A549 (cell line): Measurements from ENCODE around the gene FGFR2. TPM values are rescaled to one million over a fixed set of nuclear protein-coding genes. Genes with fewer than 3 reads are reported as not detected.

Source experiments
- ATAC-seq, 2 experiments: fragments of 200-7000 bp in 1 of 2; fragments of >200 bp in 1 of 2; cut with Nextera tagmentation in 1 of 2; cut with Tn5 transposase in 1 of 2; 3 replicates each; pipeline versions ENCODE4 v1.8.0 to v1.9.1; 2018 to 2020; ENCODE audit warnings: mild to moderate bottlenecking in 1 of 2, moderate library complexity in 1 of 2
- CTCF ChIA-PET: fragments of 300-600 bp; sonication (Branson Sonifier 250); formaldehyde crosslinking; extraction: SDS; loops from one replicate; lab custom pipeline; 2021; ENCODE audit warnings: antibody characterized with exemption, inconsistent platforms; lab: Yijun Ruan, JAX
- POLR2A ChIA-PET: fragments of 350-600 bp; formaldehyde crosslinking; extraction: SDS; loops from one replicate; lab custom pipeline; 2021; ENCODE audit warnings: antibody characterized with exemption, inconsistent platforms; lab: Yijun Ruan, JAX
- DNase-seq, 2 experiments: peaks; one replicate each; pipeline versions ENCODE4 v3.0.0 to v3.0.0-alpha.2; 2011 to 2016; ENCODE audit warnings: low read depth in 1 of 2, low spot score in 1 of 2
- FAIRE-seq: peaks from 2 replicates; lab custom pipeline; 2011; peaks lifted over from hg19 to GRCh38; lab: Jason Lieb, UNC
- H3K27ac ChIP-seq, 2 experiments: fragments of >200 bp; sonication (Bioruptor Twin); formaldehyde crosslinking; 3 replicates each; pipeline ENCODE4 v1.5.1; 2016 to 2017
- H3K4me1 ChIP-seq: fragments of >200 bp; sonication (Bioruptor Twin); formaldehyde crosslinking; 3 replicates; pipeline ENCODE4 v1.6.1; 2016
- H3K4me2 ChIP-seq: fragments of >200 bp; sonication (Bioruptor Twin); formaldehyde crosslinking; 3 replicates; pipeline ENCODE4 v1.6.1; 2016
- H3K4me3 ChIP-seq: fragments of >200 bp; sonication (Bioruptor Twin); formaldehyde crosslinking; 3 replicates; pipeline ENCODE4 v1.5.1; 2016
- H3K9me3 ChIP-seq: fragments of >200 bp; sonication (Bioruptor Twin); formaldehyde crosslinking; 3 replicates; pipeline ENCODE4 v1.6.1; 2016
- BCL3 ChIP-seq: fragments of >200 bp; sonication (Bioruptor Twin); formaldehyde crosslinking; IDR thresholded peaks from 3 replicates; pipeline ENCODE4 v1.6.1; 2016
- CBX8 ChIP-seq: fragments of 200-600 bp; sonication (generic); IDR thresholded peaks from 2 replicates; pipeline ENCODE4 v1.6.1; 2016
- CEBPB ChIP-seq, 2 experiments: fragments of >200 bp in 1 of 2; sonication (Bioruptor Twin) in 1 of 2; formaldehyde crosslinking in 1 of 2; IDR thresholded peaks; 2 replicates each; pipeline ENCODE4 v1.6.1; 2012 to 2016
- CHD4 ChIP-seq: fragments of 200-600 bp; sonication (generic); IDR thresholded peaks from 2 replicates; pipeline ENCODE4 v1.6.1; 2016; ENCODE audit warnings: antibody characterized with exemption, mild to moderate bottlenecking, borderline replicate concordance
- E2F6 ChIP-seq: IDR thresholded peaks from 2 replicates; pipeline ENCODE4 v1.6.1; 2012; ENCODE audit warnings: low read depth, borderline replicate concordance
- EHF ChIP-seq: fragments of 250-450 bp; sonication (Bioruptor Pico); IDR thresholded peaks from 2 replicates; pipeline ENCODE4 v1.5.0; 2020; ENCODE audit warnings: mild to moderate bottlenecking
- EHMT2 ChIP-seq: fragments of 200-600 bp; sonication (generic); IDR thresholded peaks from 2 replicates; pipeline ENCODE4 v1.6.1; 2016; ENCODE audit warnings: antibody characterized with exemption, low read depth, mild to moderate bottlenecking, moderate library complexity
- FOSB ChIP-seq: fragments of 250-450 bp; sonication (Bioruptor Pico); IDR thresholded peaks from 2 replicates; pipeline ENCODE4 v1.5.0; 2020; ENCODE audit warnings: mild to moderate bottlenecking, moderate library complexity
- FOSL2 ChIP-seq, 2 experiments: fragments of 450-650 bp in 1 of 2; fragments of >200 bp in 1 of 2; sonication (Bioruptor Twin) in 1 of 2; formaldehyde crosslinking; IDR thresholded peaks; 2 replicates each; pipeline versions ENCODE4 v1.5.0 to v1.6.1; 2016 to 2020; ENCODE audit warnings: mild to moderate bottlenecking in 1 of 2, moderate library complexity in 1 of 2
- HDAC2 ChIP-seq: fragments of 200-600 bp; sonication (generic); IDR thresholded peaks from 2 replicates; pipeline ENCODE4 v1.6.1; 2016
- HMGXB4 ChIP-seq: fragments of 250-450 bp; sonication (Bioruptor Pico); IDR thresholded peaks from 2 replicates; pipeline ENCODE4 v1.5.0; 2021; ENCODE audit warnings: mild to moderate bottlenecking, moderate library complexity, borderline replicate concordance
- JUN ChIP-seq, 2 experiments: fragments of >200 bp; sonication (Bioruptor Twin); formaldehyde crosslinking; IDR thresholded peaks; 2 replicates in 1 of 2; 3 replicates in 1 of 2; pipeline ENCODE4 v1.6.1; 2016 to 2017
- KDM1A ChIP-seq: fragments of 200-600 bp; sonication (generic); IDR thresholded peaks from 2 replicates; pipeline ENCODE4 v1.6.1; 2016; ENCODE audit warnings: low read depth, mild to moderate bottlenecking
- MAFK ChIP-seq: fragments of 450-650 bp; IDR thresholded peaks from 2 replicates; pipeline ENCODE4 v1.6.1; 2014; ENCODE audit not compliant: partially characterized antibody
- MAX ChIP-seq: IDR thresholded peaks from 2 replicates; pipeline ENCODE4 v1.6.1; 2012
- MAZ ChIP-seq: fragments of 150-350 bp; IDR thresholded peaks from 2 replicates; pipeline ENCODE4 v1.6.1; 2014; ENCODE audit warnings: antibody characterized with exemption, low read depth, low read length, borderline replicate concordance
- NFE2L2 ChIP-seq: fragments of 150-350 bp; conservative IDR thresholded peaks from 2 replicates; pipeline ENCODE4 v1.6.1; 2014; ENCODE audit warnings: low read length
- RAD21 ChIP-seq, 2 experiments: fragments of >200 bp in 1 of 2; sonication (Bioruptor Twin) in 1 of 2; formaldehyde crosslinking in 1 of 2; IDR thresholded peaks in 1 of 2; conservative IDR thresholded peaks in 1 of 2; 2 replicates in 1 of 2; 3 replicates in 1 of 2; pipeline ENCODE4 v1.6.1; 2012 to 2018; ENCODE audit warnings: inconsistent platforms in 1 of 2
- RARB ChIP-seq: fragments of 250-450 bp; sonication (Bioruptor Pico); IDR thresholded peaks from 2 replicates; pipeline ENCODE4 v1.8.0; 2021; ENCODE audit warnings: mild to moderate bottlenecking, moderate library complexity
- TFCP2L1 ChIP-seq: fragments of 250-450 bp; sonication (Bioruptor Pico); IDR thresholded peaks from 2 replicates; pipeline ENCODE4 v1.5.0; 2021; ENCODE audit warnings: mild to moderate bottlenecking
- USF2 ChIP-seq: fragments of 450-650 bp; IDR thresholded peaks from 2 replicates; pipeline ENCODE4 v1.6.1; 2014; ENCODE audit warnings: antibody characterized with exemption
- ZFP36 ChIP-seq: fragments of 450-650 bp; IDR thresholded peaks from 2 replicates; pipeline ENCODE4 v1.6.1; 2014; ENCODE audit warnings: borderline replicate concordance; ENCODE audit not compliant: partially characterized antibody
- ZNF302 ChIP-seq: fragments of 250-450 bp; sonication (Bioruptor Pico); IDR thresholded peaks from 2 replicates; pipeline ENCODE4 v1.9.0; 2021; ENCODE audit warnings: inconsistent platforms, mild to moderate bottlenecking, moderate library complexity
- WGBS: methylation state at CpG from one replicate; pipeline ENCODE4 v1.1.6; 2017; ENCODE audit errors: missing lambda C conversion rate; 5-methylcytosine and 5-hydroxymethylcytosine counted together
- polyA plus RNA-seq, 4 experiments: library from polyadenylated mRNA; depleted of rRNA in 3 of 4; stranded (reverse); fragments of >200 nt; fragmentation: RNase III in 1 of 4; extraction: RNeasy Plus Mini Kit Qiagen cat#74134 plus additional on column Dnase treatment in 1 of 4; gene quantifications; 2 replicates in 3 of 4; 3 replicates in 1 of 4; pipeline ENCODE4 v1.2.3, GENCODE V29; 2011 to 2017

Gene FGFR2
- polyA plus RNA-seq, 2 of the 4 experiments (the other 2 are of a cell fraction): 0.16 to 0.22 TPM

GRCh38 chr10:121437596-121437995, 160.6 kb downstream of the FGFR2 start:
- CTCF ChIA-PET: interaction anchor here (0.5 to 0.6 kb wide), 2 partner anchors 172 to 217 kb away, joined by 3 read pairs; no protein-coding TSS in a partner anchor
- no peak for DNase-seq
- 14% methylated on average over 3 of the region's 4 CpGs for WGBS
- H3K9me3 ChIP-seq: no peaks in the 10 kb centered on the region
- TF ChIP-seq CBX8 (no peak), CEBPB (IDR thresholded peaks at IDR 0.05) (no peak)
- TF ChIP-seq, all 56 proteins: peak for 0
- no peak overlapping the region for H3K4me3 ChIP-seq
- no peak for FAIRE-seq
- no peak overlapping the region for H3K27ac ChIP-seq
- no peaks in the 10 kb centered on the region for H3K4me1 ChIP-seq
- POLR2A ChIA-PET: no interaction called here
- H3K4me2 ChIP-seq: no peak overlapping the region
- no peak for ATAC-seq

- ATAC-seq (no peak), FAIRE-seq (no peak), DNase-seq (no peak)
- WGBS: 52% methylated on average over 5 of the region's 5 CpGs
- TF ChIP-seq ZNF302 (no peak), ZFP36 (no peak), FOSB (CRISPR knock-in tag) (no peak), E2F6 (no peak), NFE2L2 (no peak), EHMT2 (no peak)
- ChIA-PET CTCF (no interaction called here), POLR2A (no interaction called here)
- H3K4me1 ChIP-seq: no peaks in the 10 kb centered on the region
- no peak overlapping the region for H3K4me2 ChIP-seq
- H3K4me3 ChIP-seq: no peak overlapping the region
- no peak overlapping the region for H3K27ac ChIP-seq
- H3K9me3 ChIP-seq: no peaks in the 10 kb centered on the region
These were observed 161.5 kb downstream of the FGFR2 start for GRCh38 chr10:121436630-121437341.

- Histone ChIP-seq H3K4me1 (no peaks in the 10 kb centered on the region), H3K27ac (no peak overlapping the region), H3K4me2 (no peak overlapping the region)
- peak; percentile 7 for FAIRE-seq
- 17% methylated on average over 5 of the region's 5 CpGs for WGBS
- CTCF ChIA-PET: no interaction called here
- TF ChIP-seq RARB (CRISPR knock-in tag) (no peak), MAFK (no peak), TFCP2L1 (no peak), FOSB (CRISPR knock-in tag) (no peak), JUN (IDR thresholded peaks at IDR 0.05) (no peak), RAD21 (conservative IDR thresholded peaks at IDR 0.05 in 1 of 2, IDR thresholded peaks at IDR 0.05 in 1 of 2) (no peak), MAZ (no peak), BCL3 (no peak), FOSL2 (IDR thresholded peaks at IDR 0.05) (no peak), FOSL2 (CRISPR knock-in tag; IDR thresholded peaks at IDR 0.05) (no peak), EHF (no peak), MAX (no peak), USF2 (no peak), HMGXB4 (CRISPR knock-in tag) (no peak), KDM1A (no peak), CBX8 (no peak), CHD4 (no peak), ZFP36 (no peak), HDAC2 (no peak)
- TF ChIP-seq, all 56 proteins: peak for 0
- ATAC-seq (no peak), DNase-seq (no peak)
- H3K4me3 ChIP-seq: no peak overlapping the region
- H3K9me3 ChIP-seq: no peaks in the 10 kb centered on the region
- POLR2A ChIA-PET: no interaction called here
These were observed 162.0 kb downstream of the FGFR2 start for GRCh38 chr10:121436281-121436629.
